ENCODE results near the gene CCDC187. TPM values are rescaled to one million over a fixed set of nuclear protein-coding genes. Genes with fewer than 3 reads are reported as not detected.

Gene CCDC187
- total and polyA plus RNA-seq, 12 donors: 0.02 to 0.07 (median 0.03) TPM; not detected in 8

- DNase-seq (no peak), ATAC-seq (no peak)
- H3K9me3 ChIP-seq: no peaks in the 10 kb centered on the region
- H3K4me1 ChIP-seq: peaks cover 5 to 32% (median 24%) of the 10 kb centered on the region in 9 donors
- TF ChIP-seq CTCF (IDR thresholded peaks at IDR 0.05): no peak
- H3K27ac ChIP-seq: no peak overlapping the region
- H3K27me3 ChIP-seq: no peaks in the 10 kb centered on the region
- WGBS, 2 donors: 46 to 65% methylated on average over 8 to 9 of the region's 9 CpGs
- H3K4me3 ChIP-seq: no peak overlapping the region
- intact Hi-C loops (cut with DNase I): loop anchor here in 1 of 10 donors (10.0 kb wide), 1 partner anchor 263 kb away; no protein-coding TSS in a partner anchor
- H3K36me3 ChIP-seq: no peaks in the 10 kb centered on the region
Observed at GRCh38 chr9:136247551-136247916, 56.4 kb downstream of the CCDC187 start.

- peaks cover 5 to 37% (median 24%) of the 10 kb centered on the region in 9 donors for H3K4me1 ChIP-seq
- no peaks in the 10 kb centered on the region for H3K9me3 ChIP-seq
- ATAC-seq: no peak
- no peaks in the 10 kb centered on the region for H3K36me3 ChIP-seq
- H3K4me3 ChIP-seq: no peak overlapping the region
- no peaks in the 10 kb centered on the region for H3K27me3 ChIP-seq
- 65 to 66% methylated on average over 26 of the region's 26 CpGs for WGBS, 2 donors
- no peak overlapping the region for H3K27ac ChIP-seq
- intact Hi-C loops (cut with DNase I): loop anchor here in 1 of 10 donors (10.0 kb wide), 1 partner anchor 262 kb away; no protein-coding TSS in a partner anchor
- DNase-seq: peak in 1 of 2 donors; percentile 10
- TF ChIP-seq CTCF (IDR thresholded peaks at IDR 0.05): no peak
Observed at GRCh38 chr9:136246849-136247550, 56.9 kb downstream of the CCDC187 start.

- 1% methylated on average over 65 to 111 of the region's 112 CpGs for WGBS, 2 donors
- TF ChIP-seq CTCF (IDR thresholded peaks at IDR 0.05): no peak
- Histone ChIP-seq H3K4me1 (peaks cover 5 to 49% (median 28%) of the 10 kb centered on the region in 9 donors), H3K36me3 (no peaks in the 10 kb centered on the region), H3K27me3 (no peaks in the 10 kb centered on the region), H3K9me3 (no peaks in the 10 kb centered on the region), H3K27ac (peak within 1 kb of the TSS in 7 of 10 donors; percentile 25 to 55 (median 37)), H3K4me3 (peak within 1 kb of the TSS; percentile 58 to 89 (median 80))
- intact Hi-C loops (cut with DNase I): loop anchor here in 1 of 10 donors (10.0 kb wide), 1 partner anchor 261 kb away; no protein-coding TSS in a partner anchor
- ATAC-seq (peak; percentile 81 to 92 (median 88)), DNase-seq (peak; percentile 81 to 88)
Observed at GRCh38 chr9:136245219-136246150, 58.4 kb downstream of the CCDC187 start, which contains the start of gene QSOX2. TSS of gene QSOX2 (minus strand) at chr9:136245812. CDS start at chr9:136245803, 9 bp downstream.

- WGBS, 2 donors: 7 to 8% methylated on average over 6 of the region's 6 CpGs
Observed at GRCh38 chr9:136244969-136245218, 59.0 kb downstream of the CCDC187 start.

More at GRCh38 chr9:136244969-136245218, 59.0 kb downstream of the CCDC187 start:
- Histone ChIP-seq H3K27me3 (no peaks in the 10 kb centered on the region), H3K36me3 (no peaks in the 10 kb centered on the region), H3K27ac (peak overlapping the region in 2 of 10 donors; percentile 25 to 47), H3K9me3 (no peaks in the 10 kb centered on the region), H3K4me3 (peak overlapping the region; percentile 58 to 89 (median 80)), H3K4me1 (peaks cover 5 to 55% (median 34%) of the 10 kb centered on the region in 9 donors)
- ATAC-seq (no peak), DNase-seq (no peak)
- no peak for TF ChIP-seq CTCF (IDR thresholded peaks at IDR 0.05)
- intact Hi-C loops (cut with DNase I): loop anchor here in 1 of 10 donors (10.0 kb wide), 1 partner anchor 260 kb away; no protein-coding TSS in a partner anchor

Data from heart right ventricle (tissue), 16 donors.